SK-N-SH (cell line): ENCODE results near the gene MORC1. TPM values are rescaled to one million over a fixed set of nuclear protein-coding genes. Genes with fewer than 3 reads are reported as not detected.

ENCODE experiments used
- CTCF ChIA-PET: fragments of 300-600, 350-600 bp; formaldehyde crosslinking; extraction: SDS; loops from one replicate; lab custom pipeline; 2021; lab: Yijun Ruan, JAX
- POLR2A ChIA-PET: fragments of 350-600 bp; sonication (Branson Sonifier 250); formaldehyde crosslinking; extraction: SDS; loops from one replicate; lab custom pipeline; 2020; ENCODE audit warnings: antibody characterized with exemption, inconsistent platforms; lab: Yijun Ruan, JAX
- DNase-seq: peaks from one replicate; pipeline ENCODE4 v3.0.0; 2012
- H2AFZ ChIP-seq: fragments of 200-600 bp; sonication (generic); 2 replicates; pipeline ENCODE4 v1.8.1; 2016; ENCODE audit warnings: antibody characterized with exemption, mild to moderate bottlenecking, low read depth
- H3F3A ChIP-seq: fragments of 200-600 bp; sonication (generic); replicated peaks from 2 replicates; pipeline ENCODE3; 2016; ENCODE audit warnings: antibody characterized with exemption, mild to moderate bottlenecking; ENCODE audit not compliant: insufficient read depth
- H3K27ac ChIP-seq, 2 experiments: fragments of 200-500 bp in 1 of 2; fragments of 200-600 bp in 1 of 2; sonication (Bioruptor generic) in 1 of 2; sonication (generic), shearing (Covaris generic) in 1 of 2; 2 replicates each; pipeline versions ENCODE4 v1.5.1 to v1.6.1; 2014 to 2016; ENCODE audit warnings: low read depth in 2 of 2, inconsistent platforms in 1 of 2, low read length in 1 of 2, mild to moderate bottlenecking in 1 of 2, mixed read lengths in 1 of 2
- H3K27me3 ChIP-seq: fragments of 200-600 bp; sonication (generic), shearing (Covaris generic); 2 replicates; pipeline ENCODE4 v1.6.1; 2016; ENCODE audit warnings: mixed run types; ENCODE audit not compliant: insufficient read depth
- H3K36me3 ChIP-seq, 2 experiments: fragments of 200-500 bp in 1 of 2; fragments of 200-600 bp in 1 of 2; sonication (Bioruptor generic) in 1 of 2; sonication (generic) in 1 of 2; replicated peaks in 1 of 2; 2 replicates each; pipeline versions ENCODE3 to v1.5.1; 2014 to 2016; ENCODE audit warnings: low read length in 1 of 2, mild to moderate bottlenecking in 1 of 2; ENCODE audit not compliant: insufficient read depth in 2 of 2, control insufficient read depth in 1 of 2
- H3K4me1 ChIP-seq, 2 experiments: fragments of 200-500 bp in 1 of 2; fragments of 200-600 bp in 1 of 2; sonication (Bioruptor generic) in 1 of 2; sonication (generic), shearing (Covaris generic) in 1 of 2; 2 replicates each; pipeline versions ENCODE4 v1.5.1 to v1.6.1; 2014 to 2016; ENCODE audit warnings: low read depth in 1 of 2, low read length in 1 of 2, mixed run types in 1 of 2; ENCODE audit not compliant: insufficient read depth in 2 of 2, control insufficient read depth in 1 of 2
- H3K4me2 ChIP-seq: fragments of 200-600 bp; sonication (generic), shearing (Covaris generic); 2 replicates; pipeline ENCODE4 v1.6.1; 2017; ENCODE audit warnings: mixed run types
- H3K4me3 ChIP-seq, 2 experiments: fragments of 200-500 bp in 1 of 2; fragments of 200-600 bp in 1 of 2; sonication (Bioruptor generic) in 1 of 2; sonication (generic), shearing (Covaris generic) in 1 of 2; 2 replicates each; pipeline versions ENCODE4 v1.5.1 to v1.8.1; 2014 to 2016; ENCODE audit warnings: low read depth in 2 of 2, inconsistent platforms in 1 of 2, low read length in 1 of 2, mild to moderate bottlenecking in 1 of 2, mixed read lengths in 1 of 2, moderate library complexity in 1 of 2
- H3K79me2 ChIP-seq: fragments of 200-600 bp; sonication (generic); 2 replicates; pipeline ENCODE4 v1.8.1; 2017; ENCODE audit warnings: mild to moderate bottlenecking; ENCODE audit not compliant: insufficient read depth
- H3K9ac ChIP-seq: fragments of 200-600 bp; sonication (generic); 2 replicates; pipeline ENCODE4 v1.6.1; 2017; ENCODE audit warnings: mixed run types
- H3K9me2 ChIP-seq: fragments of 200-600 bp; sonication (generic); 2 replicates; pipeline ENCODE4 v1.6.1; 2017; ENCODE audit warnings: mixed run types
- H3K9me3 ChIP-seq: fragments of 200-600 bp; sonication (generic); 2 replicates; pipeline ENCODE4 v1.6.1; 2017; ENCODE audit warnings: mixed run types, mild to moderate bottlenecking, moderate library complexity
- H4K20me1 ChIP-seq: fragments of 200-600 bp; sonication (generic); 2 replicates; pipeline ENCODE4 v1.6.1; 2017; ENCODE audit warnings: mild to moderate bottlenecking, mixed run types; ENCODE audit not compliant: insufficient read depth
- CHD2 ChIP-seq: fragments of 150-350 bp; IDR thresholded peaks from 2 replicates; pipeline ENCODE4 v1.6.1; 2018; ENCODE audit warnings: low read length; ENCODE audit not compliant: partially characterized antibody
- ELF1 ChIP-seq: IDR thresholded peaks from 2 replicates; pipeline ENCODE4 v1.4.0; 2012
- EP300 ChIP-seq, 2 experiments: IDR thresholded peaks; 2 replicates each; pipeline versions ENCODE4 v1.4.0 to v1.6.1; 2012; ENCODE audit warnings: borderline replicate concordance in 1 of 2, low read depth in 1 of 2, low read length in 1 of 2
- FOSL2 ChIP-seq: IDR thresholded peaks from 2 replicates; pipeline ENCODE4 v1.4.0; 2012; ENCODE audit warnings: low read depth, mild to moderate bottlenecking, moderate library complexity, borderline replicate concordance
- GABPA ChIP-seq: IDR thresholded peaks from 2 replicates; pipeline ENCODE4 v1.4.0; 2012; ENCODE audit warnings: low read depth, mild to moderate bottlenecking
- GATA2 ChIP-seq: sonication (generic); formaldehyde crosslinking; IDR thresholded peaks from 2 replicates; pipeline ENCODE4 v1.5.0; 2020; ENCODE audit warnings: mild to moderate bottlenecking, missing genetic modification reagents
- MAX ChIP-seq: IDR thresholded peaks from 2 replicates; pipeline ENCODE4 v1.4.0; 2012; ENCODE audit warnings: low read depth
- NFIC ChIP-seq: IDR thresholded peaks from 2 replicates; pipeline ENCODE4 v1.4.0; 2012; ENCODE audit warnings: borderline replicate concordance
- NRF1 ChIP-seq: IDR thresholded peaks from 2 replicates; pipeline ENCODE4 v1.6.1; 2012; ENCODE audit warnings: low read depth, mild to moderate bottlenecking, low read length
- RAD21 ChIP-seq: IDR thresholded peaks from 2 replicates; pipeline ENCODE4 v1.6.1; 2012; ENCODE audit warnings: mild to moderate bottlenecking, low read length
- RCOR1 ChIP-seq: fragments of 150-350 bp; IDR thresholded peaks from 2 replicates; pipeline ENCODE4 v1.6.1; 2017; ENCODE audit warnings: antibody characterized with exemption, low read length
- REST ChIP-seq: IDR thresholded peaks from 2 replicates; pipeline ENCODE4 v1.6.1; 2012; ENCODE audit warnings: mild to moderate bottlenecking, low read depth, low read length, moderate library complexity
- SIN3A ChIP-seq: IDR thresholded peaks from 2 replicates; pipeline ENCODE4 v1.6.1; 2012; ENCODE audit warnings: low read depth, mild to moderate bottlenecking, low read length, moderate library complexity, borderline replicate concordance
- SMC3 ChIP-seq: IDR thresholded peaks from 2 replicates; pipeline ENCODE4 v1.6.1; 2012; ENCODE audit warnings: low read depth, low read length, improper control_type of control experiment
- TCF12 ChIP-seq: IDR thresholded peaks from 2 replicates; pipeline ENCODE4 v1.4.0; 2012
- YY1 ChIP-seq: IDR thresholded peaks from 2 replicates; pipeline ENCODE4 v1.4.0; 2012; ENCODE audit warnings: low read depth, mild to moderate bottlenecking
- WGBS: methylation state at CpG from one replicate; pipeline ENCODE4 v1.1.6; 2017; ENCODE audit warnings: low lambda C conversion rate; 5-methylcytosine and 5-hydroxymethylcytosine counted together
- polyA plus RNA-seq, 3 experiments: library from polyadenylated mRNA; depleted of rRNA; stranded (reverse); fragments of >200 nt; gene quantifications; 2 replicates each; pipeline ENCODE4 v1.2.3, GENCODE V29; 2012
- TF ChIP-seq, protein P1 (sequence below): fragments of 200-600 bp; sonication (generic); IDR thresholded peaks from 2 replicates; pipeline ENCODE4 v1.6.1; 2017; ENCODE audit warnings: antibody characterized with exemption, mild to moderate bottlenecking, moderate library complexity
- TF ChIP-seq, protein P2 (sequence below): fragments of 150-350 bp; IDR thresholded peaks from 2 replicates; pipeline ENCODE4 v1.6.1; 2017; ENCODE audit warnings: antibody characterized with exemption, low read length, low read depth, borderline replicate concordance

The MORC1 gene
- polyA plus RNA-seq, 1 of the 3 experiments (the other 2 are of a cell fraction), result not detected

- CTCF ChIA-PET, result interaction anchor here (3.0 kb wide), 1 partner anchor 36 kb away, joined by 12 read pairs; no protein-coding TSS in a partner anchor
- H3K79me2 ChIP-seq, result no peaks in the 10 kb centered on the region
- H2AFZ ChIP-seq, result no peak overlapping the region
- H3K9ac ChIP-seq, result no peak overlapping the region
- H3K4me3 ChIP-seq, result no peak overlapping the region
- H3K4me1 ChIP-seq, result no peaks in the 10 kb centered on the region
- no peaks in the 10 kb centered on the region for H3K36me3 ChIP-seq
- no peak overlapping the region for H3K4me2 ChIP-seq
- TF ChIP-seq RCOR1 (no peak), GATA2 (no peak), SIN3A (no peak), NRF1 (no peak), EP300 (IDR thresholded peaks at IDR 0.05; ENCODE audit: borderline replicate concordance in 1 of 2, low read depth in 1 of 2, low read length in 1 of 2) (no peak), ELF1 (no peak), CHD2 (no peak), FOSL2 (no peak), RAD21 (no peak), YY1 (no peak), MAX (no peak), SMC3 (no peak), REST (no peak), TCF12 (no peak), NFIC (no peak), GABPA (no peak)
- TF ChIP-seq, protein P1, sequence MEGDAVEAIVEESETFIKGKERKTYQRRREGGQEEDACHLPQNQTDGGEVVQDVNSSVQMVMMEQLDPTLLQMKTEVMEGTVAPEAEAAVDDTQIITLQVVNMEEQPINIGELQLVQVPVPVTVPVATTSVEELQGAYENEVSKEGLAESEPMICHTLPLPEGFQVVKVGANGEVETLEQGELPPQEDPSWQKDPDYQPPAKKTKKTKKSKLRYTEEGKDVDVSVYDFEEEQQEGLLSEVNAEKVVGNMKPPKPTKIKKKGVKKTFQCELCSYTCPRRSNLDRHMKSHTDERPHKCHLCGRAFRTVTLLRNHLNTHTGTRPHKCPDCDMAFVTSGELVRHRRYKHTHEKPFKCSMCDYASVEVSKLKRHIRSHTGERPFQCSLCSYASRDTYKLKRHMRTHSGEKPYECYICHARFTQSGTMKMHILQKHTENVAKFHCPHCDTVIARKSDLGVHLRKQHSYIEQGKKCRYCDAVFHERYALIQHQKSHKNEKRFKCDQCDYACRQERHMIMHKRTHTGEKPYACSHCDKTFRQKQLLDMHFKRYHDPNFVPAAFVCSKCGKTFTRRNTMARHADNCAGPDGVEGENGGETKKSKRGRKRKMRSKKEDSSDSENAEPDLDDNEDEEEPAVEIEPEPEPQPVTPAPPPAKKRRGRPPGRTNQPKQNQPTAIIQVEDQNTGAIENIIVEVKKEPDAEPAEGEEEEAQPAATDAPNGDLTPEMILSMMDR, result no peak
- TF ChIP-seq, protein P2, sequence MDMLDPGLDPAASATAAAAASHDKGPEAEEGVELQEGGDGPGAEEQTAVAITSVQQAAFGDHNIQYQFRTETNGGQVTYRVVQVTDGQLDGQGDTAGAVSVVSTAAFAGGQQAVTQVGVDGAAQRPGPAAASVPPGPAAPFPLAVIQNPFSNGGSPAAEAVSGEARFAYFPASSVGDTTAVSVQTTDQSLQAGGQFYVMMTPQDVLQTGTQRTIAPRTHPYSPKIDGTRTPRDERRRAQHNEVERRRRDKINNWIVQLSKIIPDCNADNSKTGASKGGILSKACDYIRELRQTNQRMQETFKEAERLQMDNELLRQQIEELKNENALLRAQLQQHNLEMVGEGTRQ, result no peak
- POLR2A ChIA-PET, result interaction anchor here (0.6 kb wide), 1 partner anchor 470 kb away, joined by 4 read pairs; the partner anchor contains the start of gene CIP2A
- H3K27ac ChIP-seq, result no peak overlapping the region
- no peaks in the 10 kb centered on the region for H3K9me3 ChIP-seq
- no peak for DNase-seq
- 33% methylated on average over 5 of the region's 5 CpGs for WGBS
- H3K9me2 ChIP-seq, result no peaks in the 10 kb centered on the region
- H3K27me3 ChIP-seq, result no peaks in the 10 kb centered on the region
- H4K20me1 ChIP-seq, result no peaks in the 10 kb centered on the region
- H3F3A ChIP-seq, result no peaks in the 10 kb centered on the region
These were observed 58.7 kb downstream of the MORC1 start for GRCh38 chr3:109059264-109059663.
